ENCODE data around the gene STARD4.

DNA sequence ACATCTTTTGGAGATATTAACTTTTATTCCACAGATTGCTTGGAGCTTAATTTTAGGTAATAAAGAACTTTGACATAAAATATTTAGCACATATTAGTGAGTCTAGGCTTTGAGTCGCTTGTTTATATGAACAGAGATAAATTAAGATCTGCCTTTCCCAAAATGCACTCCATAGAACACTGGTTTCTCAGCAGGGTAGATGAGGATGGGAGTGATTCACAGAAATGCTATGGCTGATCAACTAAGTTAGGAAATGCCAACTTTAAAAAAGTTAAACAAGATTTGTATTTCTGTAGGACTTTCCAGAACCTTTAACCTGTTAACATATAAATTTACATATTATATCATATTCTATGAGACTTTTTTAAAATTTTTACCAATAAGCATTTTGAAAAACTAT is 65.2 kb downstream of the STARD4 start:
- TF ChIP-seq, protein P1, sequence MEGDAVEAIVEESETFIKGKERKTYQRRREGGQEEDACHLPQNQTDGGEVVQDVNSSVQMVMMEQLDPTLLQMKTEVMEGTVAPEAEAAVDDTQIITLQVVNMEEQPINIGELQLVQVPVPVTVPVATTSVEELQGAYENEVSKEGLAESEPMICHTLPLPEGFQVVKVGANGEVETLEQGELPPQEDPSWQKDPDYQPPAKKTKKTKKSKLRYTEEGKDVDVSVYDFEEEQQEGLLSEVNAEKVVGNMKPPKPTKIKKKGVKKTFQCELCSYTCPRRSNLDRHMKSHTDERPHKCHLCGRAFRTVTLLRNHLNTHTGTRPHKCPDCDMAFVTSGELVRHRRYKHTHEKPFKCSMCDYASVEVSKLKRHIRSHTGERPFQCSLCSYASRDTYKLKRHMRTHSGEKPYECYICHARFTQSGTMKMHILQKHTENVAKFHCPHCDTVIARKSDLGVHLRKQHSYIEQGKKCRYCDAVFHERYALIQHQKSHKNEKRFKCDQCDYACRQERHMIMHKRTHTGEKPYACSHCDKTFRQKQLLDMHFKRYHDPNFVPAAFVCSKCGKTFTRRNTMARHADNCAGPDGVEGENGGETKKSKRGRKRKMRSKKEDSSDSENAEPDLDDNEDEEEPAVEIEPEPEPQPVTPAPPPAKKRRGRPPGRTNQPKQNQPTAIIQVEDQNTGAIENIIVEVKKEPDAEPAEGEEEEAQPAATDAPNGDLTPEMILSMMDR (IDR thresholded peaks at IDR 0.05) = no peak
- TF ChIP-seq ZNF671 (CRISPR knock-in tag; IDR thresholded peaks at IDR 0.05) (no peak), ZBTB21 (CRISPR knock-in tag; IDR thresholded peaks at IDR 0.05; ENCODE audit: borderline replicate concordance) (no peak), PRRX2 (CRISPR knock-in tag; IDR thresholded peaks at IDR 0.05) (no peak), ZNF396 (CRISPR knock-in tag; IDR thresholded peaks at IDR 0.05; ENCODE audit: borderline replicate concordance) (no peak), RELA (CRISPR knock-in tag; IDR thresholded peaks at IDR 0.05; ENCODE audit: borderline replicate concordance) (no peak)
